Measurements from ENCODE around the gene RTP5.

Gene RTP5

GRCh38 chr2:241844066-241844728, 25.3 kb upstream of the RTP5 start:
- DNase-seq, result peak; percentile 63 to 68

GRCh38 chr2:241844831-241845578, 24.5 kb upstream of the RTP5 start:
- DNase-seq, result no peak

GRCh38 chr2:241846406-241846805, 23.1 kb upstream of the RTP5 start:
- DNase-seq, result no peak

- DNase-seq, result no peak
These were observed 20.5 kb upstream of the RTP5 start for GRCh38 chr2:241848761-241849615.

GRCh38 chr2:241849616-241850543, 19.6 kb upstream of the RTP5 start:
- no peak for DNase-seq

- DNase-seq, result no peak
These were observed 18.8 kb upstream of the RTP5 start for GRCh38 chr2:241850544-241851324.

- no peak for DNase-seq
These were observed 18.0 kb upstream of the RTP5 start for GRCh38 chr2:241851325-241852115.

- no peak for DNase-seq
These were observed 17.2 kb upstream of the RTP5 start for GRCh38 chr2:241852116-241852980.

GRCh38 chr2:241852981-241853631, 16.4 kb upstream of the RTP5 start:
- DNase-seq, result no peak

GRCh38 chr2:241853651-241854341, 15.7 kb upstream of the RTP5 start:
- DNase-seq, result no peak

GRCh38 chr2:241854342-241855244, 14.9 kb upstream of the RTP5 start:
- DNase-seq, result no peak

- DNase-seq, result no peak
These were observed 14.2 kb upstream of the RTP5 start for GRCh38 chr2:241855245-241855887.

GRCh38 chr2:241855888-241856422, 13.6 kb upstream of the RTP5 start:
- no peak for DNase-seq

GRCh38 chr2:241857041-241857541, 12.4 kb upstream of the RTP5 start:
- DNase-seq, result no peak

- DNase-seq, result no peak
These were observed 11.9 kb upstream of the RTP5 start for GRCh38 chr2:241857572-241858121.
